Posterior vena cava (tissue), 2 donors: Measurements from ENCODE around the gene SLC43A1. TPM values are rescaled to one million over a fixed set of nuclear protein-coding genes. Genes with fewer than 3 reads are reported as not detected.

ENCODE experiments used
- DNase-seq: peaks from one replicate; pipeline ENCODE4 v3.0.0-alpha.2; 2020; ENCODE audit warnings: low spot score
- intact Hi-C, 2 donors: fragments of 100-400 bp; cut with DNase I; formaldehyde crosslinking; loops; one replicate each; pipeline versions ENCODE4 v1.14.1 to v1.14.2; 2022 to 2023
- total RNA-seq, 2 donors: library from RNA; stranded (reverse); fragmentation: NEBNext Ultra II Directional; extraction: Animal tissue kit (Norgen Biotek cat#: 25700); gene quantifications; one replicate each; pipeline ENCODE4 v1.2.1, GENCODE V29; 2021
- donor health status: DM: yes; HTN: yes; CAD: no.
- donor health status: DM: yes; HTN: yes; CAD: no.

The SLC43A1 gene
- total RNA-seq, 2 donors from 2014 or later, result 8.1 to 11.5 TPM

DNA sequence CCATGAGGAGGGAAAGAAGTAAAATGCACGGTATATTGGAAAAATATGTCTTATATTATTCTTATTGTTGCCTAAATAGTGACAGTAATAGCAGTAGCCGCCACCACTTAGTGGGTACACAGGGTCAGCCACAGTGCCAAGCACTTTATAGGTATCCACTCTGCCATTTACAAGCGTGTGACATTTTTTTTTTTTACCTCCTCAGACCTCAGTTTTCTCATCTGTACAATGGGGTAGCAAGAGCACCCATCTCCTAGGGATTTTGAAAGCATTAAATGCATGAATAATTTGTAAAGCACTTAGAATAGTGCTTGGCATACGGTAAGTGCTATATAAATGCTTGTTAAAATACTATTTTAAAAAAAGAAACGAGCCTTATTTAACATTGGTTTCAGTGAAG lies 46.2 kb downstream of the SLC43A1 start:
- DNase-seq, result no peak
- intact Hi-C loops, result loop anchor here in 1 of 2 donors (10.0 kb wide), 1 partner anchor 56 kb away; no protein-coding TSS in a partner anchor

- no peak for DNase-seq
- intact Hi-C loops, result loop anchor here in 1 of 2 donors (10.0 kb wide), 1 partner anchor 57 kb away; no protein-coding TSS in a partner anchor
These were observed 47.2 kb downstream of the SLC43A1 start for GRCh38 chr11:57468276-57468675.

- intact Hi-C loops, result loop anchor here in 1 of 2 donors (10.0 kb wide), 1 partner anchor 57 kb away; no protein-coding TSS in a partner anchor
- DNase-seq, result no peak
These were observed 47.9 kb downstream of the SLC43A1 start for GRCh38 chr11:57467508-57468157.

DNA sequence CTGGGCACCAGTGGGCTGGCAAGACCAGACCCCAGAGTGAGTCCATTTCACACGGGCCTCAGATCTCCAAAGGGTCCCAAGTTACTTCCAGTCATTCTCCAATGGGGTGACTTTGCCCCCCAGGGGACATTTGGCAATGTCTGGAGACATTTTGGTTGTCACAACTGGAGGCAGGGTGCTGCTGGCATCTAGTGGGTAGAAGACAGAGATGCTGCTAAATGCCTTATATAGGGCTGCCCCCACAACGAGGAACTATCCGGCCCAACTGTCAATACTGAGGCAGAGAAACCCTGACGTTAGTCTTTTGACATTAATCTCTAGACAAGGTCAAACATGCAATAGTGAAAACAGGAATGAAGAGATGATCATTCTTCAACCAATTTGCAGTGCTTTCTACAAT lies 48.8 kb downstream of the SLC43A1 start:
- intact Hi-C loops, result loop anchor here in 1 of 2 donors (10.0 kb wide), 1 partner anchor 58 kb away; no protein-coding TSS in a partner anchor
- DNase-seq, result no peak

GRCh38 chr11:57464539-57465181 lies 50.8 kb downstream of the SLC43A1 start:
- DNase-seq, result no peak
- intact Hi-C loops, result loop anchor here in 1 of 2 donors (10.0 kb wide), 1 partner anchor 60 kb away; no protein-coding TSS in a partner anchor

DNA sequence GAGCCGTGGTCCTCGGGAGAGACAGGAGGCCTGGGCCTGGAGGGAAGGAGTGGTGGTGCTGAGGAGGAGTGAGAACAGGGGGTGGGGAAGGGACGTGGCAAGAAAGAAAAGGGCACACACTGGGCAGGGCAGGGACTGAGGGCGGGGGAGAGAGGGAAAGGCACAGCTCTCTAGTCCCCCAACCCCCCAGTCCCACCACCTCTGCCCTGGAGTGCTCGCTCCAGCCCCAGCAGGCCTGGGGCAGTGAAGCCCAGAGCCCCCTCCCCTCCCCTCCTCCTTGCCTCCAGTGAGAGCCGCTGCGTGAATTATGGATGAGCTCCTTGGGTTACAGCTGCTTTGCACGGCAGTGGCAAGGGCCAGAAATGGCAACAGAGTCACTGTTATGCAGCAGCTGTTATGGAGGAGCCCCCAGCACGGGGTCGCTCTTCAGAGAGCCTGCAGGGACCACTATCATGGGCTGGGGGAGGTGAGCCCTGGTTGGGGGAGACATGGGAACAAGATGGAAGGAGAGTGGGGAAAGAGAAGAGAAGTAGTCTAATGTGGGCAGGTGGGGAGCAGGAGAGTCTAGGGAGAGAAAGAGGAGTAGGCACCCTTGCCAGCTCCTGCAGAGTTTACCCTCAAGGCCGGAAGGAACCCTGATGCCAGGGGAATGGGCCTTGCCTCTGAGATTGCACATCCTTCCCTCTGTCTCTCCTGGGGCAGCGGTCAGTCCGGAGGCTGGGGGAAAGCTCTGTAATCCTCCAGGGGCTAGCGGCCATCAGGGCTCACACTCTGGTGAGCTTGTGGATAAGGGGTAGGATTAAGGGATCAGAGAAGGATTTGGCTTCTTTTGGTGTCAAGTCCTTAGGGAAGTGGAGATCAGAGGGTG lies 51.6 kb downstream of the SLC43A1 start:
- intact Hi-C loops, result loop anchor here in 1 of 2 donors (10.0 kb wide), 1 partner anchor 61 kb away; no protein-coding TSS in a partner anchor
- no peak for DNase-seq

GRCh38 chr11:57462597-57462996 lies 52.9 kb downstream of the SLC43A1 start:
- no peak for DNase-seq
- intact Hi-C loops, result loop anchor here in 1 of 2 donors (10.0 kb wide), 1 partner anchor 62 kb away; no protein-coding TSS in a partner anchor

DNA sequence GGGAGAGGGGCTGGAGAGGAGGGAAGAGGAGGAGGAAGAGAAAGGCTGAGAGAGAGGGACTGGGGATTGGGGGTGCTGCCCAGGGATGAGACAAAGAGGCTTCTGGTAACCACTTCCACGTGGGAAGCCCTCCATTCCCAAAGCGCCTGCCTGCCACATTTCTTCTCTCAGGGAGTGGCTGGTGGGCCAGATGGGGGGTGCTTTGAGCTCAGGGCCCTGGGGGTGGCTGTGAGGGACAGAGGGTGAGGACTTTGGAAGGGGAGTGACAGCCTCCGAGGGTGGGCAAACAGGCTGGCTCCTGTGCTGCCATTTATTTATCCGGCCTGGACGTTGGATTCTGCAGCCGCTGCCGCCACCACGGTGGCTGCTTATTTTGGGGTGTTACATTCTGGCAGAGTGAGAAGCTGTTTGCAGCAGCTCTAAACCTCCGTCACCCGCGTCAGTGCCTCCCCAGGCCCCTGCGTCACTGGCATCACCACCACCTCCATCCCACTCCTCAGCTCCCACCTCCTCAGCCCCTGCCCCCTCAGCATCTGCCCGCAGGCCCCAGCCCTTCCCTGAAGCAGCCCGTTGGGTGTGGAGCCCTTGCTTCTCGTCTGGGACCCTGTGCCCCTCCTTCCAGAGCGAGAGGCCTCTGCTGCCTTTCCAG lies 53.5 kb downstream of the SLC43A1 start:
- no peak for DNase-seq
- intact Hi-C loops, result loop anchor here in 1 of 2 donors (10.0 kb wide), 1 partner anchor 63 kb away; no protein-coding TSS in a partner anchor

GRCh38 chr11:57460758-57461749 lies 54.4 kb downstream of the SLC43A1 start:
- no peak for DNase-seq
- intact Hi-C loops, result loop anchor here in 1 of 2 donors (10.0 kb wide), 1 partner anchor 64 kb away; no protein-coding TSS in a partner anchor

- DNase-seq, result no peak
- intact Hi-C loops, result loop anchor here in 1 of 2 donors (10.0 kb wide), 1 partner anchor 65 kb away; no protein-coding TSS in a partner anchor
These were observed 55.3 kb downstream of the SLC43A1 start, which contains the start of gene RTN4RL2 for GRCh38 chr11:57460022-57460757. Gene RTN4RL2, plus strand, starts transcription at chr11:57460528. Its CDS starts 338 bp downstream, at chr11:57460866.

DNA sequence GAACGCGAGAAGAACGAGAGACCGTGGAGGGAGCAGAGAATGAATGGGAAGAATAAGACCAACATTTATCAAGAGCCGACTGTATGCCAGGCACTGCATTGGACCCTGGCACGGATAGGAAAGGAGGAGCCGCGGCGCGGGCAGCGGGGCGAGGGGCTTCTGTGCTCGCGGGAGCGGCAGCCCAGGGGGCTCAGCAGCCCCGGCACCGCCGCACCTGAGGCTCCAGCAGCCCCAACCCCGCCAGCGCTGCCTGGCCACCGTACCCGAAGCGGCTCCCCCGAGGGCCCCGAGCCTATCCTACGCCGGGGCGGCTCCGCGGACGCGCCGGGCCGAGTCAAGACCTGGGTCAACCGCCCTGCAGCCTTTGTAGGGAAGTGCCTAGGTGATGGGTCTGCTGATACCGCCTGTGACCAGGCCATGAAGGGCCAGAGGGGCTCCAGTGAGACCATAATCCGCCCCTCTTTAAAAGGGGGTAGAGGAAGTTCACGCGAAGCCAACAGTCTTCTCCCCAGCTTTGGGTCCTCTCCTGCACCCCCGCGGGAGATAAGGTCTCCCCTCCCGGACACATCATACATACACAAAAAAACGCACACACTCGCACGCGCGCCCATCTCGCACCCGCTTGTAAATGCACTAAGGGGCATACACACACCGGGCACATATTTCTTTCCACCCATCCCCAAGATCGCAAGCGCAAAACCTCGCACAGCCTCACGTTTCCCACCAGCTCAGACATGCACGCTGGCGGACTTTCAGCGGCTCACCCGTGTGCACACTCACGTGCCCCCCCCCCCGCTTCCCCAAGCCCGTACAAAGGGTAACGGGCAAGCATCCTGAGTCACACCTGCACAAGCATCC lies 56.1 kb downstream of the SLC43A1 start:
- intact Hi-C loops, result loop anchor here (2.0 to 10.0 kb wide), 3 partner anchors 65 to 185 kb away; partner anchors contain the start of gene YPEL4 (in 1 of the 2)
- DNase-seq, result no peak

DNA sequence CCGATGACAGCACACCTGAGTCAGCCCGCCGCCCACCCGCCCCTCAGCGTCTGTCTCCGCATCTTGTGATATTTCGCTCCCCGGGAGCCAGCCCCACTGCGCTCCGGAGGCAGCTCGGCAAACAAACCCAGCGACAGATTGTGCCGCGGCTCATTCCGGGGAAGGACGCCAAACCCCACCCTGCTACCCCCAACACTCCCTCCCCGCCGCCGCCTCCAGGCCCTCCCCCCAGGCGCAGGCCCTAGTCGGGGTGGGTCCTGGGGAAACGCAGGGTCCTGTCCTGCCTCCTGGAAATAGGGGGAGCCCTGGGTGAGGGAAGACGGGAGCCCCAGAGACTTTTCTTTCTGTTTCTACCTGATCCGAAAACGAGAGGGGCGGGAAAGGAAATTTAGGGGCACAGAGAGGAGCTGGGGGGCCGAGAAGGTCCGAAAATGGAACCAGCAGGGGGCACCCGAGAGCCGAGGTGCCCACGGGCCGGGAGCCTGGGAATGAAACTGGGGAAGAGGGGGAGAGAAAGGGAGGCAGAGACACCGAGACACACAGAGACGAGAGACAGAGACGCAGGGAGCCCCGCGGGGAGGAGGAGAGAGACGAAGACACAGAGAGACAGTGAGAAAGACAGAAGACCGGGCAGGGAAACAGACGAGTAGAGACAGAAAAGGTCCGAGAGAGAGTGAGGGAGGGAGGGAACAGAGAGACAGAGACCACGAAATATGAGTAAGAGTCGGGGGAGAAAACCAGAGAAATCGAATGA lies 56.9 kb downstream of the SLC43A1 start:
- intact Hi-C loops, result loop anchor here (2.0 to 10.0 kb wide), 2 partner anchors 68 to 186 kb away; partner anchors contain the start of gene YPEL4 (in 1 of the 2)
- DNase-seq, result no peak

DNA sequence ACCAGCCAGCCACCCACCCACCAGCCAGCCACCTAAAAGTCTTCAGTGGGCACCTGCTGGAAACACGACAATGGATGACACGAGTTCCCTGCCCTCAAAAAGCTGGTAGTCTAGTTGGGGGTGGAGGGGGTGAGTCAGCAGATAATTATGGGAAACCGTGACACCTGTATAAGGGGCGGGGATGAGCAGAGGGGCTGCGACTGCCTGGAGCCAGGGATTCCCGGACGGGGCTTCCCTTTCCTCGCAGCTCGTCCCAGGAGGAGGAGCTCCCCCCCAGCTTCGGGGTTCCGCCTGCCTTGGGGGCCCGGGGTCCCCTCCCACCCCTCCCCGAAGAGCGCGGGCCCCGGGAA lies 57.5 kb downstream of the SLC43A1 start:
- intact Hi-C loops, result loop anchor here (2.0 to 10.0 kb wide), 2 partner anchors 69 to 187 kb away; partner anchors contain the start of gene YPEL4 (in 1 of the 2)
- no peak for DNase-seq

DNA sequence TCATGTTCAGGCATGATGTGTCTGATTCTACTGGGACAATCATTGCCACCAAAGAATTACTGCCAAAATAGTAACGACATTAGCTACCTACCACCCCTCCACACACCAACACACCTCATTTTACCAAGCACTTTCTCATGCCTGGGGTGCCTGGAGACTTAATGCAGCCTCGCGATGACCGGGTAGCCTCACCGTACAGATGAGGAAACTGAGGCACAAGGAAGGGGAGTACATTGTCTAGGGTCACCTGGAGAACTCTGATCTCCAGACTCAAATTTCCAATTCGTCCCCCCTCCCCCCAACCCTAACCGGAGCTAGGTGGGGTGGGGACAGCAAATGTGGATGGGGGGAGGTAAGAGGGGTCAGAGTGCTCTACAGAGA lies 57.9 kb downstream of the SLC43A1 start:
- no peak for DNase-seq
- intact Hi-C loops, result loop anchor here (2.0 to 10.0 kb wide), 2 partner anchors 69 to 187 kb away; partner anchors contain the start of gene YPEL4 (in 1 of the 2)
